Fibroblast of lung (primary cell): ENCODE data around the gene FLNB.

Experiments
- CTCF ChIP-seq, 2 donors: IDR thresholded peaks in 1 of 2; conservative IDR thresholded peaks in 1 of 2; 1 replicate in 1 of 2; 2 replicates in 1 of 2; pipeline ENCODE4 v1.5.1; 2011 to 2012; ENCODE audit warnings: low read length in 2 of 2, control low read depth in 1 of 2, inconsistent platforms in 1 of 2, low read depth in 1 of 2, mild to moderate bottlenecking in 1 of 2
- EZH2 ChIP-seq: IDR thresholded peaks from 2 replicates; pipeline ENCODE4 v1.5.1; 2012; ENCODE audit warnings: low read length, control low read depth, mild to moderate bottlenecking; ENCODE audit errors: missing control alignments

- TF ChIP-seq CTCF (conservative IDR thresholded peaks at IDR 0.05 in 1 of 2, IDR thresholded peaks at IDR 0.05 in 1 of 2; ENCODE audit: low read depth in 1 of 2, low read length in 2 of 2) (no peak), EZH2 (no peak)
Measured at GRCh38 chr3:57972531-57973111, 35.6 kb upstream of the FLNB start.
